ENCODE measurements around the gene CPHXL2.

The CPHXL2 gene

GRCh38 chr16:75635036-75635435 is 41.8 kb downstream of the CPHXL2 start:
- no peak for DNase-seq

- no peak for DNase-seq
Measured at GRCh38 chr16:75632857-75633256, 44.0 kb downstream of the CPHXL2 start.

- no peak for DNase-seq
Measured at GRCh38 chr16:75630052-75630451, 46.8 kb downstream of the CPHXL2 start.

GRCh38 chr16:75629132-75629531 is 47.7 kb downstream of the CPHXL2 start:
- DNase-seq, result no peak

GRCh38 chr16:75628351-75628750 is 48.5 kb downstream of the CPHXL2 start:
- DNase-seq, result no peak

- no peak for DNase-seq
Measured at GRCh38 chr16:75627851-75628250, 49.0 kb downstream of the CPHXL2 start.

GRCh38 chr16:75626806-75627205 is 50.0 kb downstream of the CPHXL2 start:
- no peak for DNase-seq

- DNase-seq, result no peak
Measured at GRCh38 chr16:75624921-75625334, 51.9 kb downstream of the CPHXL2 start.

- peak; percentile 96 for DNase-seq
Measured at GRCh38 chr16:75622761-75623605, 53.8 kb downstream of the CPHXL2 start, which contains the start of gene ADAT1. Gene ADAT1, minus strand, starts transcription at chr16:75623281. Its CDS starts 2,482 bp downstream, at chr16:75620799.

- DNase-seq, result no peak
Measured at GRCh38 chr16:75621170-75621477, 55.7 kb downstream of the CPHXL2 start.

GRCh38 chr16:75620326-75621169 is 56.3 kb downstream of the CPHXL2 start:
- no peak for DNase-seq

GRCh38 chr16:75618780-75619179 is 58.0 kb downstream of the CPHXL2 start:
- no peak for DNase-seq

GRCh38 chr16:75617121-75617520 is 59.7 kb downstream of the CPHXL2 start:
- DNase-seq, result no peak

GRCh38 chr16:75616521-75617010 is 60.2 kb downstream of the CPHXL2 start:
- no peak for DNase-seq

GRCh38 chr16:75615619-75616018 is 61.2 kb downstream of the CPHXL2 start:
- no peak for DNase-seq

GRCh38 chr16:75614066-75614897 is 62.5 kb downstream of the CPHXL2 start:
- DNase-seq, result no peak
